IMR-90 (cell line): ENCODE measurements around the gene CADM1. TPM values are rescaled to one million over a fixed set of nuclear protein-coding genes. Genes with fewer than 3 reads are reported as not detected.

ENCODE experiments used
- ATAC-seq: fragments of 200-7000 bp; cut with Tn5 transposase; 2 replicates; pipeline ENCODE4 v1.9.1; 2020; ENCODE audit warnings: low read depth, mild to moderate bottlenecking, moderate library complexity
- BruUV-seq: library from RNA; stranded (reverse); fragments of 400-500 nt; replicated peaks from 2 replicates; lab custom pipeline; 2021; lab: Mats Ljungman, UMichigan
- CTCF ChIA-PET: fragments of 300-600 bp; formaldehyde crosslinking; extraction: SDS; loops from one replicate; lab custom pipeline; 2021; ENCODE audit warnings: antibody characterized with exemption; lab: Yijun Ruan, JAX
- POLR2A ChIA-PET: fragments of 300-600 bp; sonication (Branson Sonifier 250); formaldehyde crosslinking; loops from one replicate; lab custom pipeline; 2022; ENCODE audit warnings: antibody characterized with exemption; ENCODE audit not compliant: unreplicated experiment; lab: Charles Lee
- DNase-seq: peaks from one replicate; pipeline ENCODE4 v3.0.0; 2013
- H2AFZ ChIP-seq: replicated peaks from 2 replicates; pipeline ENCODE3; 2013; ENCODE audit warnings: low read length, mild to moderate bottlenecking; ENCODE audit not compliant: poor library complexity
- H2AK5ac ChIP-seq: 2 replicates; pipeline ENCODE4 v1.6.1; 2013; ENCODE audit warnings: low read depth, low read length, inconsistent platforms
- H2AK9ac ChIP-seq: replicated peaks from 2 replicates; pipeline ENCODE3; 2013; ENCODE audit warnings: mild to moderate bottlenecking, low read depth, low read length, moderate library complexity; ENCODE audit not compliant: poor library complexity
- H2BK120ac ChIP-seq: 2 replicates; pipeline ENCODE4 v1.6.1; 2013; ENCODE audit warnings: low read depth, low read length, inconsistent platforms
- H2BK15ac ChIP-seq: 3 replicates; pipeline ENCODE4 v1.6.1; 2013; ENCODE audit warnings: low read depth, low read length, inconsistent platforms
- H2BK20ac ChIP-seq: 2 replicates; pipeline ENCODE4 v1.6.1; 2013; ENCODE audit warnings: low read depth, mild to moderate bottlenecking, inconsistent platforms, low read length, moderate library complexity
- H2BK5ac ChIP-seq: 2 replicates; pipeline ENCODE4 v1.6.1; 2013; ENCODE audit warnings: mild to moderate bottlenecking, low read depth, low read length, inconsistent platforms; ENCODE audit not compliant: poor library complexity, severe bottlenecking
- H3K14ac ChIP-seq: replicated peaks from 2 replicates; pipeline ENCODE4 v1.6.1; 2013; ENCODE audit warnings: low read depth, low read length, inconsistent platforms
- H3K18ac ChIP-seq: 2 replicates; pipeline ENCODE4 v1.6.1; 2013; ENCODE audit warnings: low read depth, low read length, control low read depth
- H3K23ac ChIP-seq: 2 replicates; pipeline ENCODE4 v1.6.1; 2013; ENCODE audit warnings: low read depth, low read length, inconsistent platforms
- H3K27ac ChIP-seq: 2 replicates; pipeline ENCODE4 v1.5.1; 2013; ENCODE audit warnings: mild to moderate bottlenecking, control low read depth, low read length; ENCODE audit not compliant: insufficient read depth
- H3K27me3 ChIP-seq: 2 replicates; pipeline ENCODE4 v1.6.1; 2013; ENCODE audit warnings: low read length; ENCODE audit not compliant: control insufficient read depth, insufficient read depth
- H3K36me3 ChIP-seq: 2 replicates; pipeline ENCODE4 v1.6.1; 2013; ENCODE audit warnings: low read length, mixed read lengths; ENCODE audit not compliant: control insufficient read depth, insufficient read depth
- H3K4ac ChIP-seq: 2 replicates; pipeline ENCODE4 v1.6.1; 2013; ENCODE audit warnings: low read depth, low read length, inconsistent platforms
- H3K4me1 ChIP-seq: 2 replicates; pipeline ENCODE4 v1.6.1; 2013; ENCODE audit warnings: low read length, mixed read lengths; ENCODE audit not compliant: control insufficient read depth, insufficient read depth
- H3K4me2 ChIP-seq: 2 replicates; pipeline ENCODE4 v1.6.1; 2013; ENCODE audit warnings: low read depth, mild to moderate bottlenecking, control low read depth, low read length, moderate library complexity
- H3K4me3 ChIP-seq: 2 replicates; pipeline ENCODE4 v1.5.1; 2013; ENCODE audit warnings: low read depth, mild to moderate bottlenecking, control low read depth, low read length, moderate library complexity; ENCODE audit not compliant: insufficient read depth
- H3K56ac ChIP-seq: 2 replicates; pipeline ENCODE4 v1.6.1; 2013; ENCODE audit warnings: low read length, inconsistent platforms; ENCODE audit not compliant: insufficient read depth; ENCODE audit errors: extremely low read depth
- H3K79me1 ChIP-seq, 2 experiments: 2 replicates each; pipeline ENCODE4 v1.6.1; 2013; ENCODE audit warnings: low read length in 2 of 2, inconsistent platforms in 1 of 2, low read depth in 1 of 2
- H3K9ac ChIP-seq: 2 replicates; pipeline ENCODE4 v1.6.1; 2013; ENCODE audit warnings: low read depth, low read length, control low read depth
- H3K9me1 ChIP-seq: 2 replicates; pipeline ENCODE4 v1.6.1; 2013; ENCODE audit warnings: low read length, inconsistent platforms; ENCODE audit not compliant: insufficient read depth
- H3K9me3 ChIP-seq: 2 replicates; pipeline ENCODE4 v1.6.1; 2013; ENCODE audit warnings: low read length; ENCODE audit not compliant: control insufficient read depth, insufficient read depth
- H4K20me1 ChIP-seq: 2 replicates; pipeline ENCODE4 v1.6.1; 2013; ENCODE audit warnings: low read length, inconsistent platforms; ENCODE audit not compliant: insufficient read depth
- H4K5ac ChIP-seq: 2 replicates; pipeline ENCODE4 v1.6.1; 2013; ENCODE audit warnings: mild to moderate bottlenecking, low read depth, low read length, control low read depth
- H4K8ac ChIP-seq, 2 experiments: 2 replicates each; pipeline ENCODE4 v1.6.1; 2013; ENCODE audit warnings: low read depth in 2 of 2, low read length in 2 of 2, control low read depth in 1 of 2, inconsistent platforms in 1 of 2
- H4K91ac ChIP-seq: 2 replicates; pipeline ENCODE4 v1.6.1; 2013; ENCODE audit warnings: low read depth, low read length, inconsistent platforms; ENCODE audit not compliant: insufficient read depth
- WGBS, 2 experiments: methylation state at CpG; one replicate each; pipeline versions ENCODE4 v1.1.5 to v1.1.7; 2013; ENCODE audit warnings: missing lambda C conversion rate in 2 of 2; ENCODE audit not compliant: insufficient read length in 1 of 2; ENCODE audit errors: extremely low coverage in 2 of 2; 5-methylcytosine and 5-hydroxymethylcytosine counted together
- dilution Hi-C: fragments of 300-500 bp; cut with HindIII; formaldehyde crosslinking; loops from one replicate; pipeline ENCODE4 v1.14.3; 2018; ENCODE audit warnings: low sequenced_read_pairs; ENCODE audit not compliant: unreplicated experiment
- in situ Hi-C: fragments of 300-500 bp; cut with MboI; formaldehyde crosslinking; loops from 3 replicates; pipeline ENCODE4 v1.14.3; 2019; ENCODE audit warnings: low sequenced_read_pairs, inconsistent platforms, mixed read lengths
- intact Hi-C: fragments of 100-400 bp; cut with micrococcal nuclease; formaldehyde crosslinking; loops from 2 replicates; pipeline ENCODE4 v1.10.0; 2022
- polyA plus RNA-seq, 3 experiments: library from polyadenylated mRNA; depleted of rRNA; stranded (reverse); fragments of >200 nt; gene quantifications; 2 replicates each; pipeline ENCODE4 v1.2.3, GENCODE V29; 2012; ENCODE audit warnings: low replicate concordance in 1 of 3
- total RNA-seq: library from RNA; depleted of rRNA; stranded (reverse); fragments of >200 nt; gene quantifications from 2 replicates; pipeline ENCODE4 v1.2.3, GENCODE V29; 2012
- TF ChIP-seq, protein P1 (sequence below): fragments of 150-350 bp; IDR thresholded peaks from 2 replicates; pipeline ENCODE4 v1.6.1; 2016; ENCODE audit warnings: low read depth, mild to moderate bottlenecking, low read length, moderate library complexity, borderline replicate concordance

CADM1 gene
- total and polyA plus RNA-seq, 2 of the 4 experiments (the other 2 are of a cell fraction), result 28.8 to 77.1 TPM

DNA sequence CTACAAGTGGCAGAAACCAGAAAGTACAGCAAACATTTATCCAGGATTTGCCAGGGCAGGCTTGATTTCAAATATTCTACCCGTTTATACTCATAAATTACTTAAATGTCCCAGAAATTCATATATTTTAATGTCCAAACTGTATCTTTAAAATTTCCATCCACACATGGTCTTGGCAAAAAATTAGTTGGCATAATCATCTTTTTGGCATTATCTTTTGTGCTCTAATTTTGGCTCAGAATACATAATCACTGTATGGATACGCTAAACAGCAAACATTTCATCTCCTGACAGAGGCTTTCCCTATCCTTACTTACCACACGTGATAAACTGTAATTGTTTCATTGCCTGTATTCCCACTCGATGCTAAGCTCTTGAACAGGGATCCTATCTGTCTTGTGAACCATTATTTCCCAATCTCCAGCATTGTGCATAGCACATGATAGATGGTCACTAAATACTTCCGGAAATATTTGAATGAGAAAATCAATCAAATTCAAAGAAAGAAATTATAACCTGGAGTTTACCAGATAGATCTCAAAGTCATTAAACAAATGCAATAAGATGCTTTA is 64.2 kb downstream of the CADM1 start:
- H3K56ac ChIP-seq, result no peak overlapping the region
- H3K79me1 ChIP-seq, result peaks cover 0 to 8% of the 10 kb centered on the region in 2 experiments; a peak in 1 of 4 replicates
- H3K9ac ChIP-seq, result no peak overlapping the region
- H4K20me1 ChIP-seq, result no peaks in the 10 kb centered on the region
- TF ChIP-seq, protein P1, sequence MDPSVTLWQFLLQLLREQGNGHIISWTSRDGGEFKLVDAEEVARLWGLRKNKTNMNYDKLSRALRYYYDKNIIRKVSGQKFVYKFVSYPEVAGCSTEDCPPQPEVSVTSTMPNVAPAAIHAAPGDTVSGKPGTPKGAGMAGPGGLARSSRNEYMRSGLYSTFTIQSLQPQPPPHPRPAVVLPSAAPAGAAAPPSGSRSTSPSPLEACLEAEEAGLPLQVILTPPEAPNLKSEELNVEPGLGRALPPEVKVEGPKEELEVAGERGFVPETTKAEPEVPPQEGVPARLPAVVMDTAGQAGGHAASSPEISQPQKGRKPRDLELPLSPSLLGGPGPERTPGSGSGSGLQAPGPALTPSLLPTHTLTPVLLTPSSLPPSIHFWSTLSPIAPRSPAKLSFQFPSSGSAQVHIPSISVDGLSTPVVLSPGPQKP, result no peak
- H2AK9ac ChIP-seq, result no peak overlapping the region
- in situ Hi-C loops (no loop called here), dilution Hi-C loops (no loop called here), intact Hi-C loops (no loop called here)
- no peak overlapping the region for H2AK5ac ChIP-seq
- no peak overlapping the region for H3K14ac ChIP-seq
- no peaks in the 10 kb centered on the region for H3K36me3 ChIP-seq
- no peak overlapping the region for H3K27ac ChIP-seq
- ATAC-seq (no peak), DNase-seq (no peak)
- H3K4ac ChIP-seq, result no peak overlapping the region
- H2BK5ac ChIP-seq, result no peak overlapping the region
- no peaks in the 10 kb centered on the region for H3K27me3 ChIP-seq
- ChIA-PET CTCF (no interaction called here), POLR2A (no interaction called here)
- H4K5ac ChIP-seq, result no peak overlapping the region
- 40% methylated on average over 1 of the region's 5 CpGs; no CpG with 5 or more reads in 1 of the 2 experiments for WGBS, 2 experiments
- BruUV-seq, result no TSS peak
- H2BK120ac ChIP-seq, result no peak overlapping the region
- H3K4me1 ChIP-seq, result 0 out of 2 replicates have a peak, but pooled peaks cover 2% of the 10 kb centered on the region
- no peak overlapping the region for H3K18ac ChIP-seq
- H3K9me1 ChIP-seq, result no peaks in the 10 kb centered on the region; the same call in 1 of the 2 replicates
- H3K9me3 ChIP-seq, result no peaks in the 10 kb centered on the region
- H2AFZ ChIP-seq, result no peak overlapping the region
- no peak overlapping the region for H4K91ac ChIP-seq
- no peak overlapping the region for H2BK15ac ChIP-seq
- H2BK20ac ChIP-seq, result no peak overlapping the region
- no peak overlapping the region for H4K8ac ChIP-seq
- no peak overlapping the region for H3K4me2 ChIP-seq
- H3K4me3 ChIP-seq, result no peak overlapping the region
- H3K23ac ChIP-seq, result no peak overlapping the region
